ENCODE data around the gene HES4.
A peak's percentile ranks its signal among the peaks of the same experiment; 100 is the strongest.
"Not testable (repeated sequence)": the region's sequence is repeated elsewhere in the genome, so short reads cannot be mapped to it uniquely, and the experiment has no call there.

Gene HES4

GRCh38 chr1:1033009-1033587, 33.2 kb upstream of the HES4 start:
- peak; percentile 90 for DNase-seq

- DNase-seq: no peak
Measured at GRCh38 chr1:1032424-1032823, 32.5 kb upstream of the HES4 start.

- no peak for DNase-seq
Measured at GRCh38 chr1:1031659-1032235, 31.9 kb upstream of the HES4 start.

GRCh38 chr1:1030867-1031658, 31.2 kb upstream of the HES4 start:
- not testable (repeated sequence) for DNase-seq

GRCh38 chr1:1027791-1028190, 27.9 kb upstream of the HES4 start:
- DNase-seq: no peak

GRCh38 chr1:1026599-1027413, 26.9 kb upstream of the HES4 start:
- no peak for DNase-seq

- no peak for DNase-seq
Measured at GRCh38 chr1:1025730-1026129, 25.8 kb upstream of the HES4 start.

GRCh38 chr1:1024771-1025699, 25.1 kb upstream of the HES4 start:
- DNase-seq: no peak

- DNase-seq: no peak
Measured at GRCh38 chr1:1024149-1024770, 24.4 kb upstream of the HES4 start.

GRCh38 chr1:1023700-1024099, 23.8 kb upstream of the HES4 start:
- no peak for DNase-seq

- no peak for DNase-seq
Measured at GRCh38 chr1:1022302-1023009, 22.6 kb upstream of the HES4 start.

GRCh38 chr1:1021920-1022259, 22.0 kb upstream of the HES4 start:
- no peak for DNase-seq

GRCh38 chr1:1021010-1021919, 21.4 kb upstream of the HES4 start:
- DNase-seq: no peak

- peak; percentile 53 for DNase-seq
Measured at GRCh38 chr1:1020415-1021009, 20.6 kb upstream of the HES4 start.

GRCh38 chr1:1020000-1020404, 20.1 kb upstream of the HES4 start, which contains the start of gene AGRN:
Gene AGRN, plus strand, starts transcription at chr1:1020120. Its CDS starts 53 bp downstream, at chr1:1020173.
- no peak for DNase-seq

GRCh38 chr1:1019122-1019999, 19.5 kb upstream of the HES4 start:
- DNase-seq: peak; percentile 82

GRCh38 chr1:1018321-1018685, 18.4 kb upstream of the HES4 start:
- DNase-seq: not testable (repeated sequence)
